Muscle layer of duodenum (tissue), 2 donors: ENCODE measurements around the gene SNX6.
A peak's percentile ranks its signal among the peaks of the same experiment; 100 is the strongest.

Experiments used
- H3K27ac ChIP-seq: one replicate; pipeline ENCODE4 v1.7.0; 2013; ENCODE audit warnings: mild to moderate bottlenecking, low read length
- H3K27me3 ChIP-seq: one replicate; pipeline ENCODE4 v1.7.0; 2013; ENCODE audit warnings: low read depth, mild to moderate bottlenecking, control low read depth, low read length
- H3K36me3 ChIP-seq, 2 donors: one replicate each; pipeline ENCODE4 v1.7.0; 2013; ENCODE audit warnings: low read length in 2 of 2, control low read depth in 1 of 2, mild to moderate bottlenecking in 1 of 2; ENCODE audit not compliant: insufficient read depth in 2 of 2, control insufficient read depth in 1 of 2
- H3K4me1 ChIP-seq, 2 donors: one replicate each; pipeline ENCODE4 v1.7.0; 2013; ENCODE audit warnings: low read length in 2 of 2, mild to moderate bottlenecking in 2 of 2, control low read depth in 1 of 2, moderate library complexity in 1 of 2; ENCODE audit not compliant: insufficient read depth in 2 of 2, control insufficient read depth in 1 of 2
- H3K4me3 ChIP-seq, 2 donors: one replicate each; pipeline ENCODE4 v1.7.0; 2013; ENCODE audit warnings: low read length in 2 of 2, low read depth in 1 of 2, mild to moderate bottlenecking in 1 of 2
- H3K9me3 ChIP-seq, 2 donors: one replicate each; pipeline ENCODE4 v1.7.0; 2013; ENCODE audit warnings: low read length in 2 of 2, control low read depth in 1 of 2, mild to moderate bottlenecking in 1 of 2; ENCODE audit not compliant: control insufficient read depth in 1 of 2
- donor health status: healthy.

Gene SNX6

GRCh38 chr14:34633742-34634141, 3.8 kb upstream of the SNX6 start:
- Histone ChIP-seq H3K36me3 (no peaks in the 10 kb centered on the region), H3K9me3 (no peaks in the 10 kb centered on the region), H3K4me3 (no peak overlapping the region), H3K27me3 (no peaks in the 10 kb centered on the region), H3K27ac (no peak overlapping the region), H3K4me1 (peaks cover 2 to 7% of the 10 kb centered on the region in 2 donors)

DNA sequence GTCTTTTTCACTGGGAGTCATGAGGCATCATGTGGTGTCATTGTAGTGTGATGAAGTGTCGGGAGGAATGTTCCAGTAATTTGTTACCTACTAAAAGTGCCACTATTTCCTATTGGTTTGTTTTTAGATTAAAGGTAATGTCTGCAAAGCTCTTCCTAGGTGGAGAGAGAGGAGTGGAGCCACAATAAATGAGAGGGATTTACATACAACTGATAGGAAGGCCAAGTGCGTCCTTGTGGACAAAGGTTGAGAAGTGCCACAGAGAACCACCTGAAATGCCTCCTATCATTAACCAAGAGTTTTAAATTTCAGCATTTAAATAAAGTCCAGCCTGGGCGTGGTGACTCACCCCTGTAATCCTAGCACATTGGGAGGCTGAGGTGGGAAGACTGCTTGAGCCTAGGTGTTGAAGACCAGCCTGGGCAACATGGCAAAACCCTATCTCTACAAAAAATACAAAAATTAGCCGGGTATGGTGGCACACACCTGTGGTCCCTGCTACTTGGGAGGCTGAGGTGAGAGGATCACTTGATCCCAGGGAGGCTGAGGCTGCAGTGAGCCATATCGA, 2.5 kb upstream of the SNX6 start:
- H3K4me3 ChIP-seq, result no peak overlapping the region
- no peak overlapping the region for H3K27ac ChIP-seq
- no peaks in the 10 kb centered on the region for H3K9me3 ChIP-seq
- H3K27me3 ChIP-seq, result no peaks in the 10 kb centered on the region
- H3K36me3 ChIP-seq, result no peaks in the 10 kb centered on the region
- H3K4me1 ChIP-seq, result peaks cover 5 to 15% of the 10 kb centered on the region in 2 donors

GRCh38 chr14:34629344-34629656, 648 bp downstream of the SNX6 start:
- peak overlapping the region; percentile 92 for H3K27ac ChIP-seq
- peaks cover 5 to 23% of the 10 kb centered on the region in 2 donors for H3K4me1 ChIP-seq

DNA sequence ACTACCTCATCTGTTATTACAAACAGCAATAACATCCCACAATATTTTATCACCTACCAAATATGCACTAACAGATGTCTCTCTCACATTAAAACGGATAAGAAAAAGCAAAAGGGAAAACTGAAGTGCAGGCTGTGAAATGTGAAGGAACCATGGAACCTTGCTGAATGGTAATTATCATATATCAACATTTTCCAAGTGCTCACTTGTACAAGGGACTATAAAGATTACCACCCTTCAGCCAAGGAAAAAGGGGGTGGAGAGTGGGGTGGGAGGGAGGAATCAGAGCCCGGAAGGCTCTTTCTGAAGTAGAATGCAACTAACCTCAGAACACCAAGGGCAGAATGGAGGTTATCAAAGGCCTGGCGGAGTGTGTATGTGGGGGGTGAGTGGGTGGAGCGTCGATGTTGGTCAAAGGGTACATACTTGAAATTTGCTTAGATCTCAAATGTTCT, 1.2 kb downstream of the SNX6 start:
- no peaks in the 10 kb centered on the region for H3K36me3 ChIP-seq
- peaks cover 5 to 23% of the 10 kb centered on the region in 2 donors for H3K4me1 ChIP-seq
- H3K27ac ChIP-seq, result peak overlapping the region; percentile 92
- peak overlapping the region; percentile 88 to 94 for H3K4me3 ChIP-seq
- no peaks in the 10 kb centered on the region for H3K9me3 ChIP-seq
- no peaks in the 10 kb centered on the region for H3K27me3 ChIP-seq

More at GRCh38 chr14:34629344-34629656, 648 bp downstream of the SNX6 start:
- Histone ChIP-seq H3K4me3 (peak overlapping the region; percentile 88 to 94), H3K9me3 (no peaks in the 10 kb centered on the region), H3K36me3 (no peaks in the 10 kb centered on the region), H3K27me3 (no peaks in the 10 kb centered on the region)

GRCh38 chr14:34623506-34623905, 6.4 kb downstream of the SNX6 start:
- peaks cover under 1 to 21% of the 10 kb centered on the region in 2 donors for H3K4me1 ChIP-seq
- no peak overlapping the region for H3K27ac ChIP-seq
- no peaks in the 10 kb centered on the region for H3K27me3 ChIP-seq
- peaks cover 0 to 4% of the 10 kb centered on the region in 2 donors for H3K36me3 ChIP-seq
- H3K9me3 ChIP-seq, result no peaks in the 10 kb centered on the region
- no peak overlapping the region for H3K4me3 ChIP-seq

DNA sequence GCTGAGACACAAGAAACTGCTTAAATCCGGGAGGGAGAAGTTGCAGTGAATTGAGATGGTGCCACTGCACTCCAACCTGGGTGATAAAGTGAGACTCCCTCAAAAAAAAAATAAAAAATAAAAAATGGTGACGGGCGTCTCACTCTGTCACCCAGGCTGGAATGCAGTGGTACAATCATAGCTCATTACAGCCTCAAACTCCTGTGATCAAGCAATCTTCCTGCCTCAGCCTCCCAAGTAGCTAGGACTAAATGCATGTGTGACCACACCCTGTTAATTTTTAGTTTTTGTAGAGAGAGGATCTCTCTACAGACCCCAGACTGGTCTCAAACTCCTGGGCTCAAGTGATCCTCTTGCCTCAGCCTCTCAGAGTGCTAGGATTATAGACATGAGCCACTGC, 9.1 kb downstream of the SNX6 start:
- Histone ChIP-seq H3K27me3 (no peaks in the 10 kb centered on the region), H3K36me3 (peaks cover 0 to 14% of the 10 kb centered on the region in 2 donors), H3K27ac (no peak overlapping the region), H3K9me3 (no peaks in the 10 kb centered on the region), H3K4me1 (peaks cover 0 to 12% of the 10 kb centered on the region in 2 donors), H3K4me3 (no peak overlapping the region)

GRCh38 chr14:34620115-34620514, 9.8 kb downstream of the SNX6 start:
- Histone ChIP-seq H3K36me3 (peaks cover 0 to 14% of the 10 kb centered on the region in 2 donors), H3K27ac (no peak overlapping the region), H3K4me3 (no peak overlapping the region), H3K4me1 (peaks cover 0 to 12% of the 10 kb centered on the region in 2 donors), H3K27me3 (no peaks in the 10 kb centered on the region), H3K9me3 (no peaks in the 10 kb centered on the region)

DNA sequence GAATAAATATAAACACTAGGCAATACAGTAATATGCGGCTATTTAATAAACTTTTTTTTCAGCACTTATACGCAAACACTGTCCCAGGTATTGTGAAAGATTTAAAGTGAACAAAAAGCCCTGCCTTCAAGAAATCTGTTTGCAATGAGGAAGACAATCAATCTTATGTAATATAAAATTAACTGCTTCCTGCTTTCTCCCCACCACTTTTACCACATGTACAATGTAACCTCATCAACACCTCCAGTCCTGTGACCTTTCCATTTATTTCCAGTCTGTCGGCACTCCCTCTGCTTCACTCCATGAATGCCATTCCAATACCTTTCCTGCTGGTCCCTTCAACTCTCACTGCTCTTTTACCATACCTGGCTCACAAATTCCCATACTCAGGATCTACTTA, 10.5 kb downstream of the SNX6 start:
- Histone ChIP-seq H3K4me3 (no peak overlapping the region), H3K36me3 (peaks cover 0 to 14% of the 10 kb centered on the region in 2 donors), H3K27ac (no peak overlapping the region), H3K4me1 (peaks cover 0 to 7% of the 10 kb centered on the region in 2 donors), H3K9me3 (no peaks in the 10 kb centered on the region), H3K27me3 (no peaks in the 10 kb centered on the region)

DNA sequence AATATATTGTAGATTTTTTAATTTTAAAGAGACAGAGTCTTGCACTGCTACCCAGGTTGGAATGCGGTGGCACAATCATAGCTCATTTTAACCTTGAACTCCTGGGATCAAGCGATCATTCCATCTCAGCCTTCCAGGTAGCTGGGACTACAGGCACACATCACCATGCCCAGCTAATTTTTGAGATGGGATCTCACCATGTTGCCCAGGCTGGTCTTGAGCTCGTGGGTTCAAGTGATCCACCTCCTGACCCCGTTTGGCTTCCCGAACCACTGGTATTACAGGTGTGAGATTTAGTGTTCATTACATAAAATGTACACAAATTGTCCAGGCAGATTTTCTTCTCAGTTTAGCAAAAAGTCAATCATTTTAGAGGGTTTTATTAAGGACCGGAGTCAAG, 13.6 kb downstream of the SNX6 start:
- H3K36me3 ChIP-seq, result peaks cover 0 to 28% of the 10 kb centered on the region in 2 donors

GRCh38 chr14:34615507-34615906, 14.4 kb downstream of the SNX6 start:
- Histone ChIP-seq H3K36me3 (peaks cover 0 to 28% of the 10 kb centered on the region in 2 donors), H3K4me1 (peaks cover 0 to 7% of the 10 kb centered on the region in 2 donors), H3K9me3 (no peaks in the 10 kb centered on the region), H3K4me3 (no peak overlapping the region), H3K27ac (no peak overlapping the region), H3K27me3 (no peaks in the 10 kb centered on the region)

More for the DNA sequence above, 13.6 kb downstream of the SNX6 start:
- Histone ChIP-seq H3K27ac (no peak overlapping the region), H3K27me3 (no peaks in the 10 kb centered on the region), H3K4me1 (peaks cover 0 to 7% of the 10 kb centered on the region in 2 donors), H3K4me3 (no peak overlapping the region), H3K9me3 (no peaks in the 10 kb centered on the region)

DNA sequence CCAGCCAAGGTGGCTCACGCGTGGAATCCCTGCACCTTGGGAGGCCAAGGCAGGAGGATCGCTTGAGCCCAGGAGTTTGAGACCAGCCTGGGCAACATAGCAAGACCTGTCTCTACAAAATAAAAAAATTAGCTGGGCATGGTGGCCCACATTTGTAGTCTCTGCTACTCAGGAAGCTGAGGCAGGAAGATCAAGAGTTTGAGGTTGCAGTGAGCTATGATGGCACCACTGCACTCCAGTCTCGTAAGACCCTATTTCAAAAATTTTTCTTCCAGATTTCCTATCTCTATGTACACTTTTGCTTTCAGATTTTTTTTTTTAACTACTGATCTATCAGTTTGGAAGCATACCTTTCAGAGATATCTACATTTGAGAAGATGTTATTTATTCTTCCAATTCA, 15.3 kb downstream of the SNX6 start:
- Histone ChIP-seq H3K36me3 (peaks cover 0 to 28% of the 10 kb centered on the region in 2 donors), H3K9me3 (no peaks in the 10 kb centered on the region), H3K27ac (no peak overlapping the region), H3K4me1 (peaks cover 0 to 2% of the 10 kb centered on the region in 2 donors), H3K27me3 (no peaks in the 10 kb centered on the region), H3K4me3 (no peak overlapping the region)

- no peak overlapping the region for H3K4me3 ChIP-seq
- H3K36me3 ChIP-seq, result peaks cover 7 to 43% of the 10 kb centered on the region in 2 donors
Measured at GRCh38 chr14:34610101-34610500, 19.8 kb downstream of the SNX6 start.

More at GRCh38 chr14:34610101-34610500, 19.8 kb downstream of the SNX6 start:
- Histone ChIP-seq H3K27me3 (no peaks in the 10 kb centered on the region), H3K27ac (no peak overlapping the region), H3K4me1 (no peaks in the 10 kb centered on the region), H3K9me3 (no peaks in the 10 kb centered on the region)
